ENCODE results near the gene B4GALT3.

Gene B4GALT3

DNA sequence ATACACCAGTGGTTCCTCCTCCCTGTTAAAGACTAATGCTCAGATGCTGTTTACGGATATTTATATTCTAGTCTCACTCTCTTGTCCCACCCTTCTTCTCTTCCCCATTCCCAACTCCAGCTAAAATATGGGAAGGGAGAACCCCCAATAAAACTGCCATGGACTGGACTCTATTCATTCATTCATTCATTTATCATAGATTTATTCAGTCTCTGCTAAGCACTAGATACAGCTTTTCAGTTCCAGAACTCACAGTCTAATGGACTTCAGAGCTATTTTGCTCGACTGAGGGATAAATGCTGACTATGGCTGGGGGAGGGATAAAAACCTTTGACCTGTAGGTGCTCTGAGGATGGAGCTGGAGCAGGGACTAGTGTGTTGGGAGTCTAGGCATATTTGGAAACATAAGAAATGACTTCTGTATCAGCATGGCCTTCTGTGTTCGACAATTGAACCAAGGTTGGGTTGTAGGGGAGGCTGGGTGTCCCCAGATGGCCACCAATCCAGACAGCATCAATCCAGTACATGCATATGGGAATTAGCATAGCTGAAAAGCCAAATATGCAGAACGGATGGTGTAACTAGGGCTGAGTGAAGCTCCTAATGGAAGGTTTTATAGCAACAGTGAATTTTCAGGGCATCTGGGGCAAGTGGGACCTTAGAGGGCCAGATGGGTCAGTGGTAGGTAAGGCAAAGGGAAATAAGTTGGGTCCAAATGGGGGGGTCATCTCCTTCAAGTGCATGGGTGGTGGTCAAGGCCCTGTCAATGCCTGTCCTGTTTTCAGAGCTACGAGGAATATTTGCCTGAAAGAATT is 42.0 kb upstream of the B4GALT3 start:
- Histone ChIP-seq H3K9ac (ENCODE audit: low read depth, low read length) (no peak overlapping the region), H3K27me3 (ENCODE audit: insufficient read depth, low read length) (no peaks in the 10 kb centered on the region), H3K4me3 (ENCODE audit: low read length) (no peak overlapping the region), H3K9me3 (ENCODE audit: insufficient read depth, low read depth, low read length) (no peaks in the 10 kb centered on the region), H3K4me1 (ENCODE audit: insufficient read depth, low read length) (peaks cover 5% of the 10 kb centered on the region), H3K27ac (ENCODE audit: low read depth, low read length) (no peak overlapping the region), H3K36me3 (ENCODE audit: insufficient read depth, low read length) (peaks cover 3% of the 10 kb centered on the region)
- WGBS, result 94% methylated on average over 5 of the region's 5 CpGs

DNA sequence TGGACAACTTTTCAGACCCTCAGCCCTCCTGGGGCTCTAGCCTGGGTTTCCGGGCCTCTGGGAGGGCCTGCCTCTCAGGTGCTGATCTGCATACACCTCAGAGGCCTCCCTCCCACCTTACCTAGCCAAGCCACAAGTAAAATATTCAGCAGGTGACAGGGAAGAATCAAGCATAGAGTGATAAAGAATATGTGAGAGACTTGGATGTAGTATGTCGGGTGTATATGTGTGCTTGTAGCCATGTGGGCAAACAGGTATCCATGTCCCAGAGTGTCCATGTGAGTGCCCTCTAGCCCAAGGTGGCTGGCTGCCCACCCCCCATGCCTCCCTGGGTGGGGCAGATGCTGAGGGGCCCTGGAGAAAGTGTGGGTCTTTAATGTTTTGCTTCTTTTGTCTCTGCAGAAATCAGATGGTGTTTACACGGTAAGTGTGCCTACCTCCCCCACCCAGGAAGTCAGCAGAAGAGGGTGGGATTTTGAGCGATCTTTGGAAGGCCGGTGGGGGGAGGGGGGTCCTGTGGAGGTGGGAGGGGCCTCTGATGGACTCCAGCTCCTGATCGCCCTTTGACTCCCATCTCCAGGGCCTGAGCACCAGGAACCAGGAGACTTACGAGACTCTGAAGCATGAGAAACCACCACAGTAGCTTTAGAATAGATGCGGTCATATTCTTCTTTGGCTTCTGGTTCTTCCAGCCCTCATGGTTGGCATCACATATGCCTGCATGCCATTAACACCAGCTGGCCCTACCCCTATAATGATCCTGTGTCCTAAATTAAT is 41.2 kb upstream of the B4GALT3 start:
- Histone ChIP-seq H3K27ac (ENCODE audit: low read depth, low read length) (no peak overlapping the region), H3K36me3 (ENCODE audit: insufficient read depth, low read length) (peaks cover 11% of the 10 kb centered on the region), H3K9me3 (ENCODE audit: insufficient read depth, low read depth, low read length) (no peaks in the 10 kb centered on the region), H3K4me1 (ENCODE audit: insufficient read depth, low read length) (peaks cover 5% of the 10 kb centered on the region), H3K4me3 (ENCODE audit: low read length) (no peak overlapping the region), H3K9ac (ENCODE audit: low read depth, low read length) (no peak overlapping the region), H3K27me3 (ENCODE audit: insufficient read depth, low read length) (no peaks in the 10 kb centered on the region)
- 81% methylated on average over 7 of the region's 8 CpGs for WGBS

DNA sequence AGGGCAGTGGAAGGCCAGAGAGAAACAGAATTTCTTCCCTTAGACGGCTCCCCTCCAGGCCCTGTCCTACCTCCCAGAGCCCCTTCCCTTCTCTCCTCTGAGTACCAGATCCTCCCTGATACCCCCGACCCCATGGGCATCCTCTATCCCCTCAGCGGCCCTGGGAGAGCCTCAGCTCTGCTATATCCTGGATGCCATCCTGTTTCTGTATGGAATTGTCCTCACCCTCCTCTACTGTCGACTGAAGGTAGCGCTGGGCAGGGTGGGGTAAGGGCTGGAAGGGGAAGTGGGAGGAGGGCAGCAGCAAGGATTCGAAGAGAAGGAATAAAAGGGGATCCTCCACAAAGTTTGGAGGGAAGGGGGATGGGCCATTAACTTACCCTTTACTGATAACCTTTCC is 40.5 kb upstream of the B4GALT3 start:
- no peak overlapping the region for H3K9ac ChIP-seq (ENCODE audit: low read depth, low read length)
- H3K27me3 ChIP-seq (ENCODE audit: insufficient read depth, low read length), result no peaks in the 10 kb centered on the region
- WGBS, result 80% methylated on average over 6 of the region's 6 CpGs
- no peaks in the 10 kb centered on the region for H3K9me3 ChIP-seq (ENCODE audit: insufficient read depth, low read depth, low read length)
- no peak overlapping the region for H3K27ac ChIP-seq (ENCODE audit: low read depth, low read length)
- no peak overlapping the region for H3K4me3 ChIP-seq (ENCODE audit: low read length)
- H3K4me1 ChIP-seq (ENCODE audit: insufficient read depth, low read length), result peaks cover 5% of the 10 kb centered on the region
- peaks cover 17% of the 10 kb centered on the region for H3K36me3 ChIP-seq (ENCODE audit: insufficient read depth, low read length)

DNA sequence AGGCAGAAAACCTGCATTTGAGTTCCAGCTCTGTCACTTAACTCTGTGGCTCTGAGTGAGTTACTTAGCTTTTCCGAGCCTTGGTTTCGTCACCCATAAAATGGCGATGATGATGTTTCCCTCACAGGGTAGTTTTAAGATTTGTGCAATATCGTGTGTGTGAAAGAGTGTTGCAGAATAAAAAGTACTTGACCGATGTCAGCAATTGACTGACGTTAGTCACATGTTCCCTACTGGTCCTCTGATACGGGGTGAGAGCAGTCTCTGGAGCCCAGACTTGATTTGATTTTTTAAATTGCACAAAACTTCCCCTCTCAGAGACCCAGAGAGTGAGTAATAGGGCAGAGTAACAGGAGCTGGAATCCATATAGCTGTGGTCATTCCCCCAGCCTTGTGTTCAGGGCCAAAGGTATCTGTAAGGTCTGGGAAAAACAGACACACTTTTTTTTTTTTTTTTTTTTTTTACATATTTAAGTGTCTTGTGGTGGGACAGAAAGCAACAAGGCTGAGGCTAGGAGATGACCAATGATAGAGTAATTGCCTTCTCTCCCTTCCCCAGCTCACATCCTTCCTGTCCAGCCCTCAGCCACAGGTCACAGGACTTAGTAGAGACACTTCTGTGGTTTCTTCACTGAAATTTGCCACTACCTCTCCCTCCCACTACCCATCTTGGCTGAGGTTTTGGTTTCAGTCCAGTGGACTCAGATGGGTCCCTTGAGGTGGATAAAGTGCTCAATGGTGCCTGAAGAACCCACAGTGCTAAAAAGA is 39.8 kb upstream of the B4GALT3 start:
- H3K9me3 ChIP-seq (ENCODE audit: insufficient read depth, low read depth, low read length), result no peaks in the 10 kb centered on the region
- H3K4me3 ChIP-seq (ENCODE audit: low read length), result no peak overlapping the region
- H3K27me3 ChIP-seq (ENCODE audit: insufficient read depth, low read length), result no peaks in the 10 kb centered on the region
- H3K4me1 ChIP-seq (ENCODE audit: insufficient read depth, low read length), result peaks cover 5% of the 10 kb centered on the region
- no peak overlapping the region for H3K27ac ChIP-seq (ENCODE audit: low read depth, low read length)
- H3K36me3 ChIP-seq (ENCODE audit: insufficient read depth, low read length), result peaks cover 24% of the 10 kb centered on the region
- no peak overlapping the region for H3K9ac ChIP-seq (ENCODE audit: low read depth, low read length)
- WGBS, result 84% methylated on average over 7 of the region's 7 CpGs

DNA sequence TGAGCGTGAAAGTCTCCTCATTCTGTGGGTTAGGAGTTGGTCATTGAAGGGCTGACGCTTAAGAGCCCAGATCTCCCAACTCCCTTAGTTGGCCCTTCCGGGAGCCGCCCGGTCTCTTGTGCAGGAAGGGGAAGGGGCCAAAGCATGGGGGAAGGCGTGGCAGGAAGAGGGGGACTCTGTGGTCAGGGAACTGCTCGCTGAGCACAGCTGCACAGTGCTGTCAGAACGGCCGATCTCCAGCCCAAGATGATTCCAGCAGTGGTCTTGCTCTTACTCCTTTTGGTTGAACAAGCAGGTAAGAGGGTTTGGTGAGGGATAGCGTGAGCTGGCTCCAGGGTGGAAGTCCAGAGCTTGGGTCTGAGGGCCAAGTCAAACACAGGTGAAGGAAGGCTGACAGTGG is 37.8 kb upstream of the B4GALT3 start, which contains the start of gene FCER1G:
Gene FCER1G (plus strand): TSS at position 220 of the 400 bp plus-strand sequence. CDS start 27 bp downstream, at position 247.
- Histone ChIP-seq H3K27me3 (ENCODE audit: insufficient read depth, low read length) (no peaks in the 10 kb centered on the region), H3K36me3 (ENCODE audit: insufficient read depth, low read length) (peaks cover 45% of the 10 kb centered on the region), H3K4me1 (ENCODE audit: insufficient read depth, low read length) (peaks cover 5% of the 10 kb centered on the region), H3K9me3 (ENCODE audit: insufficient read depth, low read depth, low read length) (no peaks in the 10 kb centered on the region), H3K9ac (ENCODE audit: low read depth, low read length) (no peak within 1 kb of the TSS), H3K4me3 (ENCODE audit: low read length) (no peak within 1 kb of the TSS), H3K27ac (ENCODE audit: low read depth, low read length) (no peak within 1 kb of the TSS)
- whole genome bisulfite sequencing, result 94% methylated on average over 10 of the region's 10 CpGs

DNA sequence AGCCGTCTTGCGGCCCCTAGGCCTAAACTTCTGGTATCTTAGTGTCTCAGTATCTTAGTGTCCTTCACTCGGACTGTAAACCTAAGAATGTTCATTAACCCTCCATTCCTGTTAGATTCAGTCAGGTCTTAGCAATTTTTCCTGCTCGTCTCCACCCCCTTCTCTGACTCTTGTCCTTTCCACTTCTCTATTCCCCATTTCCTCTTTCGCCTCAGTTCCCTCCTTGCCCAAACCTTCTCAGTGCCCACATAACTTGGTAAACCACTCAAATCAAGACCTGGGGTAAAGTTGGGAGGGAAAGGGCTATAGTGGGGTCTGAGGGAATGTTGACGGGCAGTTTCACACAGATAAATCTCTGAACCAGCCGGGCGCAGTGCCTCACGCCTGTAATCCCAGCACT is 37.1 kb upstream of the B4GALT3 start:
- H3K27me3 ChIP-seq (ENCODE audit: insufficient read depth, low read length), result no peaks in the 10 kb centered on the region
- H3K27ac ChIP-seq (ENCODE audit: low read depth, low read length), result no peak overlapping the region
- H3K4me3 ChIP-seq (ENCODE audit: low read length), result no peak overlapping the region
- H3K9me3 ChIP-seq (ENCODE audit: insufficient read depth, low read depth, low read length), result no peaks in the 10 kb centered on the region
- WGBS, result 96% methylated on average over 9 of the region's 9 CpGs
- H3K4me1 ChIP-seq (ENCODE audit: insufficient read depth, low read length), result peaks cover 5% of the 10 kb centered on the region
- no peak overlapping the region for H3K9ac ChIP-seq (ENCODE audit: low read depth, low read length)
- peaks cover 50% of the 10 kb centered on the region for H3K36me3 ChIP-seq (ENCODE audit: insufficient read depth, low read length)

DNA sequence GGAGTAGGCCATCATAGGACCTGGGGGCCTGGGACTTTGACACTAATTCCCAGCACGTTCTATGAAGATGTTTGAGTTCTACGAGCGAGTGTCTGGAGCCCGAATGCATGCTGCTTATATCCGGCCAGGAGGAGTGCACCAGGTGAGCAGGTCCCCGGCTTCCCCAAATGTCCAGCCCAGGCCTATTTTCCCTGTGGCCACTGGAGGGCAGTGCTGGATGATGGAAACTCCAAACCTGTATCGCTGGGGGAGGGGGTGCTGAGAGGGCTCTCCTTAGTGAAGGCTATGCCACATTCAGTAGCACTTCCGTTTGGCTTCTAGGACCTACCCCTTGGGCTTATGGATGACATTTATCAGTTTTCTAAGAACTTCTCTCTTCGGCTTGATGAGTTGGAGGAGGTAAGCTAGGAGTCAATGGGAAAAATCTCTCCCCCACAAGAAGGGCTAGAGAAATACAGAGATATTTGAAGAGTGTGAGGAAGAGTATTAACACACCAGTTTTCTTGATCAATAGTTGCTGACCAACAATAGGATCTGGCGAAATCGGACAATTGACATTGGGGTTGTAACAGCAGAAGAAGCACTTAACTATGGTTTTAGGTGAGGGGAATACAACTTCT is 32.6 kb upstream of the B4GALT3 start:
- Histone ChIP-seq H3K36me3 (ENCODE audit: insufficient read depth, low read length) (peaks cover 89% of the 10 kb centered on the region), H3K9ac (ENCODE audit: low read depth, low read length) (no peak overlapping the region)
- 54% methylated on average over 10 of the region's 11 CpGs for WGBS

DNA sequence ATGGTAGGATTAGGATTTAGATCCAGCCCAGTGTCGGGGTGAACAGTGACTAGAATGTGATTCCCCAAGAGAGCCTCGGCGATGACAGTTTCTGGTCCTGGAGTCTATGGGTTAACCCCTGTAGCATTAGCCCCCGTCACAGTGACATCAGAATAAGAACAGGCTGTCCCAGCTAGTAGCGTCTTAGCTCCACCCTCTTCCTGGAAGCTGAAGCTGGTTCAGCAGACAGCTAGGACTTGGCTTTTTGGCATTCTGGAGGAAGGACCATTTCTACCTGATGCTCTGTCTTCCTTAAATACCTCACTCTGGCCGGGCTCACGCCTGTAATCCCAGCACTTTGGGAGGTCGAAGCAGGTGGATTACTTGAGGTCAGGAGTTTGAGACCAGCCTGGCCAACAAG is 29.9 kb upstream of the B4GALT3 start:
- Histone ChIP-seq H3K27me3 (ENCODE audit: insufficient read depth, low read length) (no peaks in the 10 kb centered on the region), H3K4me1 (ENCODE audit: insufficient read depth, low read length) (no peaks in the 10 kb centered on the region), H3K27ac (ENCODE audit: low read depth, low read length) (no peak overlapping the region), H3K9me3 (ENCODE audit: insufficient read depth, low read depth, low read length) (no peaks in the 10 kb centered on the region), H3K4me3 (ENCODE audit: low read length) (no peak overlapping the region), H3K36me3 (ENCODE audit: insufficient read depth, low read length) (peaks cover 79% of the 10 kb centered on the region), H3K9ac (ENCODE audit: low read depth, low read length) (no peak overlapping the region)
- WGBS, result 84% methylated on average over 8 of the region's 8 CpGs

More for the DNA sequence above, 32.6 kb upstream of the B4GALT3 start:
- H3K27ac ChIP-seq (ENCODE audit: low read depth, low read length), result no peak overlapping the region
- H3K27me3 ChIP-seq (ENCODE audit: insufficient read depth, low read length), result no peaks in the 10 kb centered on the region
- H3K4me1 ChIP-seq (ENCODE audit: insufficient read depth, low read length), result no peaks in the 10 kb centered on the region
- no peaks in the 10 kb centered on the region for H3K9me3 ChIP-seq (ENCODE audit: insufficient read depth, low read depth, low read length)
- H3K4me3 ChIP-seq (ENCODE audit: low read length), result no peak overlapping the region

DNA sequence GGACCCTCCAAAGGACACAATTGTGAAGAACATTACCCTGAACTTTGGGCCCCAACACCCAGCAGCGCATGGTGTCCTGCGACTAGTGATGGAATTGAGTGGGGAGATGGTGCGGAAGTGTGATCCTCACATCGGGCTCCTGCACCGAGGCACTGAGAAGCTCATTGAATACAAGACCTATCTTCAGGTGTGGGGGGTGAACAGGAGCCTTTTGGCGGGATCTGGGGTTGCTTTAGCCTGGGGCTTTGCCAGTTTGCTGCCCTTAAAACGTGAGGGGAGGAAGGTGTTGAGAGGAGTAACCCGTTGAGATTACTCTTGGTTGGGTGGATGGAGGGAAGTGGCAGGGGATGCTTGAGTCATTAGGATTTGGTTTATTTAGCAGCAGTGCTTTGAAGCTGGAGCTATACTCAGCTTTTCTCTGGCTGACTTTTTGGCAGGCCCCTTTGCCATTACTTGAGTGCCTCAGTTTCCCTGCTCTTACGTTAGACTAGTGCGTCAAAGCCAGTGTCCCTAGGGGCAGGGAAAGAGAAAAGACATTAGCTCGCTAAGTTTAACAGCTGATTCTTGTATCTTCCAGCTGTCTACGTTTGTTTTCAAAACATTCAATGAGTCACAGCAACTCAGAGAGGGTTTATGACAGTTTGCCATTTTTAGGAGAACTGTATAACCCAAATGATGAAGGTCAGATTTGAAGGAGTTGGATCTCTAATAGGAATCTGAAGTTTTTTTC is 29.3 kb upstream of the B4GALT3 start:
- 93% methylated on average over 12 of the region's 12 CpGs for WGBS

More for the DNA sequence above, 29.3 kb upstream of the B4GALT3 start:
- Histone ChIP-seq H3K27ac (ENCODE audit: low read depth, low read length) (no peak overlapping the region), H3K4me3 (ENCODE audit: low read length) (no peak overlapping the region), H3K9me3 (ENCODE audit: insufficient read depth, low read depth, low read length) (no peaks in the 10 kb centered on the region), H3K36me3 (ENCODE audit: insufficient read depth, low read length) (peaks cover 73% of the 10 kb centered on the region), H3K9ac (ENCODE audit: low read depth, low read length) (no peak overlapping the region), H3K27me3 (ENCODE audit: insufficient read depth, low read length) (no peaks in the 10 kb centered on the region), H3K4me1 (ENCODE audit: insufficient read depth, low read length) (peaks cover 4% of the 10 kb centered on the region)
